Activated naive CD4-positive, alpha-beta T cell treated with anti-CD3 and anti-CD28 coated beads for 36 hours (primary cell): ENCODE measurements around the gene AGTR1. TPM values are rescaled to one million over a fixed set of nuclear protein-coding genes. Genes with fewer than 3 reads are reported as not detected.

Experiments used
- CTCF ChIA-PET: fragments of 350-600 bp; sonication (Branson Sonifier 250); formaldehyde crosslinking; loops from one replicate; lab custom pipeline; 2021; ENCODE audit warnings: antibody characterized with exemption; lab: Charles Lee
- DNase-seq: peaks from one replicate; pipeline ENCODE4 v3.0.0-alpha.2; 2020
- H3K27ac Mint-ChIP-seq: one replicate; pipeline ENCODE4 v1.8.0; 2021; ENCODE audit warnings: mild to moderate bottlenecking, mixed read lengths
- H3K27me3 Mint-ChIP-seq: one replicate; pipeline ENCODE4 v1.8.0; 2021; ENCODE audit warnings: low read depth, mixed read lengths
- H3K36me3 Mint-ChIP-seq: one replicate; pipeline ENCODE4 v1.8.0; 2021; ENCODE audit warnings: low read depth, mixed read lengths
- H3K4me1 Mint-ChIP-seq: one replicate; pipeline ENCODE4 v1.8.0; 2021; ENCODE audit warnings: low read depth, mixed read lengths
- H3K4me3 Mint-ChIP-seq: one replicate; pipeline ENCODE4 v1.8.0; 2021; ENCODE audit warnings: mild to moderate bottlenecking, moderate library complexity, mixed read lengths
- H3K9me3 Mint-ChIP-seq: one replicate; pipeline ENCODE4 v1.8.0; 2021; ENCODE audit warnings: mixed read lengths
- intact Hi-C: fragments of 100-400 bp; cut with micrococcal nuclease; formaldehyde crosslinking; loops from one replicate; pipeline ENCODE4 v1.15.1; 2023
- total RNA-seq, 2 experiments: library from RNA; stranded (reverse); gene quantifications; one replicate each; pipeline ENCODE4 v1.2.3, GENCODE V29; 2021

The AGTR1 gene
- total RNA-seq, 2 experiments from 2014 or later: not detected

- H3K9me3 Mint-ChIP-seq: no peaks in the 10 kb centered on the region
- no peaks in the 10 kb centered on the region for H3K4me1 Mint-ChIP-seq
- intact Hi-C loops: no loop called here
- DNase-seq: no peak
- H3K36me3 Mint-ChIP-seq: no peaks in the 10 kb centered on the region
- CTCF ChIA-PET: no interaction called here
- H3K27me3 Mint-ChIP-seq: no peaks in the 10 kb centered on the region
- no peak overlapping the region for H3K27ac Mint-ChIP-seq
- no peak overlapping the region for H3K4me3 Mint-ChIP-seq
Observed at GRCh38 chr3:148707601-148708380, 10.1 kb downstream of the AGTR1 start.

- Mint-ChIP-seq H3K4me3 (no peak overlapping the region), H3K27me3 (no peaks in the 10 kb centered on the region), H3K4me1 (no peaks in the 10 kb centered on the region), H3K36me3 (no peaks in the 10 kb centered on the region), H3K9me3 (no peaks in the 10 kb centered on the region), H3K27ac (no peak overlapping the region)
- CTCF ChIA-PET: no interaction called here
- no peak for DNase-seq
- intact Hi-C loops: no loop called here
Observed at GRCh38 chr3:148708409-148708808, 10.7 kb downstream of the AGTR1 start.

- Mint-ChIP-seq H3K4me3 (no peak overlapping the region), H3K4me1 (no peaks in the 10 kb centered on the region), H3K36me3 (no peaks in the 10 kb centered on the region), H3K9me3 (no peaks in the 10 kb centered on the region), H3K27me3 (no peaks in the 10 kb centered on the region), H3K27ac (no peak overlapping the region)
- CTCF ChIA-PET: no interaction called here
- intact Hi-C loops: no loop called here
- DNase-seq: no peak
Observed at GRCh38 chr3:148709560-148710253, 12.0 kb downstream of the AGTR1 start.

DNA sequence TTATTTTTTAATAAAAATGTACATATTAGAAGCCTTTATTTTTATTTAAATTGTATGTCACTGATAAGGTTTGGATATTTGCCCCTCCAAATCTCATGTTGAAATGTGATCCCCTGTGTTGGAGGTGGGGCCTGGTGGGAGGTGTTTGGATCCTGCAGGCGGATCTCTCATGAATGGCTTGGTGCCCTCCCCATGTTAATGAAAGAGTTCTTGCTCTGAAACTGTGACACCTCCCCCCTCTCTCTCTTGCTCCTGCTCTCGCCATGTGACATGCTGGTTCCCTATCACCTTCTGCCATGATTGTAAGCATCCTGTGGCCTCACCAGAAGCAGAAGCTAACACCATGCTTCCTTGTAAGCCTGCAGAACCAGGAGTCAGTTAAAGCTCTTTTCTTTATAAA, 13.0 kb downstream of the AGTR1 start:
- Mint-ChIP-seq H3K36me3 (no peaks in the 10 kb centered on the region), H3K9me3 (no peaks in the 10 kb centered on the region), H3K27me3 (no peaks in the 10 kb centered on the region), H3K4me3 (no peak overlapping the region), H3K4me1 (no peaks in the 10 kb centered on the region), H3K27ac (no peak overlapping the region)
- no peak for DNase-seq
- intact Hi-C loops: no loop called here
- CTCF ChIA-PET: no interaction called here

- H3K27ac Mint-ChIP-seq: no peak overlapping the region
- DNase-seq: no peak
- H3K4me1 Mint-ChIP-seq: no peaks in the 10 kb centered on the region
- H3K36me3 Mint-ChIP-seq: no peaks in the 10 kb centered on the region
- intact Hi-C loops: no loop called here
- no peaks in the 10 kb centered on the region for H3K27me3 Mint-ChIP-seq
- H3K9me3 Mint-ChIP-seq: no peaks in the 10 kb centered on the region
- H3K4me3 Mint-ChIP-seq: no peak overlapping the region
- CTCF ChIA-PET: interaction anchor here (0.6 kb wide), 1 partner anchor 408 kb away, joined by 3 read pairs; no protein-coding TSS in a partner anchor
Observed at GRCh38 chr3:148711981-148712666, 14.4 kb downstream of the AGTR1 start.

- Mint-ChIP-seq H3K27me3 (no peaks in the 10 kb centered on the region), H3K27ac (no peak overlapping the region), H3K4me1 (no peaks in the 10 kb centered on the region), H3K4me3 (no peak overlapping the region), H3K36me3 (no peaks in the 10 kb centered on the region), H3K9me3 (no peaks in the 10 kb centered on the region)
- intact Hi-C loops: no loop called here
- CTCF ChIA-PET: no interaction called here
- no peak for DNase-seq
Observed at GRCh38 chr3:148714521-148714920, 16.8 kb downstream of the AGTR1 start.

DNA sequence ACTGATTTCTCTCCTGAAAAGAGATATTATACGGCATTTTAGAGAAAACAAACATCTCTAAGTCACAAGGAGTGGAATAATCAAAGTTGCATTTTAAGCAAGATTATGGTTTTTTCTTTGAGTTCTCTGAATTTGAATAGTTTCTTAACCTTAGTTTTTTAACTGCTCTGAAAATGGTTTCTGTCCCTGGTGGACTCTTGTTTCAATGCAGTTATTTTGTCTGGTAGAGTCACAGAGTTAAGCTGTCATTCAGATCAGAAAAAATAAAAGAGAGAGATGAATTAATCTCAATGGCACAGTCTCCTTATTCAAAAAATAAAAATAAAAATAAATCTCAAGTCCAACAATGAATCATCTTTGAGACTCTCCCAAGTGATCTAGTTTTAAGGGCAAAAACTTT, 19.0 kb downstream of the AGTR1 start:
- H3K36me3 Mint-ChIP-seq: no peaks in the 10 kb centered on the region
- CTCF ChIA-PET: no interaction called here
- no peaks in the 10 kb centered on the region for H3K27me3 Mint-ChIP-seq
- no peak overlapping the region for H3K27ac Mint-ChIP-seq
- H3K4me3 Mint-ChIP-seq: no peak overlapping the region
- H3K4me1 Mint-ChIP-seq: no peaks in the 10 kb centered on the region
- no peak for DNase-seq
- H3K9me3 Mint-ChIP-seq: no peaks in the 10 kb centered on the region
- intact Hi-C loops: no loop called here

DNA sequence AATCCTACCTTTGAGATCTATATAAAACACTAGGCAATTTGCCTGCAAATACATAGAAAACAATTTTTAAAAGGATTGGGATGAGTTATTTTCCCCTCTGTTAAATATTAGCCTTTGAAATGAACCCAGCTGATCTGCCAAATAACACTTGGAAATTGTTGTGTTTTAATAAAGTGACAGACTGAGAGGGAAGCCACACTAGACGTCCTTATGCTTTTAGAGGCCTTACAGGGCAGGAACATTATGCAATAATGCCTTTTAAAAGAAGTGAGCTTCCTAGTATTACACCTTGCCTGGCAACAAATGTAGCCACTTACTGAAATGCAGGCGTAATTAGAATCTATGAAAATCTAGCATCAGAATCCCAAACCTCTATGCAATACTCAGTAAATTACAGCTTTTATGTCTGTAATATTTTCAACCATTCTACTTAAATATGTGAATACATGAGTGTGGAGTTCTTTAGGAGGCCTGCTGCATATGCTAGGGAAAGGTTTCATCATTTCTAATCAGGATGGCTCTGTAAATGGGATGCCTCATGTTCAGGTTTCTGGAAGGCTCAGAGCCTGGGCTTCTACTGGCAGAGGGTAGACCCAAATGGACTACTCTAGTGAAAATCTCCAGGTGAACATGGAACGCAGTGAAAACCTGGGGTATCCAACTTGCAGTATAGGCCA, 20.3 kb downstream of the AGTR1 start:
- Mint-ChIP-seq H3K27ac (no peak overlapping the region), H3K27me3 (no peaks in the 10 kb centered on the region)
- CTCF ChIA-PET: no interaction called here

GRCh38 chr3:148718982-148719862, 21.5 kb downstream of the AGTR1 start:
- H3K27ac Mint-ChIP-seq: no peak overlapping the region
- no peak overlapping the region for H3K4me3 Mint-ChIP-seq
- H3K36me3 Mint-ChIP-seq: no peaks in the 10 kb centered on the region
- H3K4me1 Mint-ChIP-seq: no peaks in the 10 kb centered on the region
- no peaks in the 10 kb centered on the region for H3K9me3 Mint-ChIP-seq
- CTCF ChIA-PET: no interaction called here
- no peaks in the 10 kb centered on the region for H3K27me3 Mint-ChIP-seq
- intact Hi-C loops: no loop called here
- DNase-seq: no peak

More for the DNA sequence above, 20.3 kb downstream of the AGTR1 start:
- no peaks in the 10 kb centered on the region for H3K36me3 Mint-ChIP-seq
- no peak for DNase-seq
- intact Hi-C loops: no loop called here
- no peaks in the 10 kb centered on the region for H3K9me3 Mint-ChIP-seq
- H3K4me3 Mint-ChIP-seq: no peak overlapping the region
- no peaks in the 10 kb centered on the region for H3K4me1 Mint-ChIP-seq

GRCh38 chr3:148720873-148721272, 23.2 kb downstream of the AGTR1 start:
- intact Hi-C loops: no loop called here
- CTCF ChIA-PET: no interaction called here
- H3K4me1 Mint-ChIP-seq: no peaks in the 10 kb centered on the region
- DNase-seq: no peak
- no peaks in the 10 kb centered on the region for H3K36me3 Mint-ChIP-seq
- no peaks in the 10 kb centered on the region for H3K27me3 Mint-ChIP-seq
- no peak overlapping the region for H3K4me3 Mint-ChIP-seq
- H3K9me3 Mint-ChIP-seq: no peaks in the 10 kb centered on the region
- H3K27ac Mint-ChIP-seq: no peak overlapping the region

DNA sequence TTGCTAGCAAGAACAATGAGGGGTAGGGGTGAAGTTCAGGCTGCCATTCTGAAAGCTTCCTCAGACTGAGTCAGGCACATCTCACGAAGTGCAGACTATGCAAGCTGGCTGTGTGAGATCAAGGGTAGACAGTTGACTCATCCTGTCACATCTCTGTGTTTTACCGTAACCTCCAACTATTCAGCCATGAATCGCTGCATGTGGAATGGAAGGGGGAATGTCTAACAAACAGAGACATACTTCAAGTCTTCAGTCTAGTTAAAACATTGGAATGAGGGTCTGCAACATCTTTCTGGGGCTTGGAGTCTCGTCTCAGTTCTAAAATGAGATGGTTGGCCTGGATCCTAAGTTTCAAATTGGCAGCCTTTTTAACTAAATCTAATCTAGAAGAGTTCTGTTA, 25.9 kb downstream of the AGTR1 start:
- DNase-seq: no peak
- intact Hi-C loops: no loop called here
- H3K36me3 Mint-ChIP-seq: no peaks in the 10 kb centered on the region
- H3K4me3 Mint-ChIP-seq: no peak overlapping the region
- CTCF ChIA-PET: no interaction called here
- H3K9me3 Mint-ChIP-seq: no peaks in the 10 kb centered on the region
- no peaks in the 10 kb centered on the region for H3K4me1 Mint-ChIP-seq
- peaks cover 2% of the 10 kb centered on the region for H3K27me3 Mint-ChIP-seq
- H3K27ac Mint-ChIP-seq: no peak overlapping the region
